22Rv1 (cell line): ENCODE data around the gene CHRDL2.
A peak's percentile ranks its signal among the peaks of the same experiment; 100 is the strongest.

ENCODE experiments used
- H3K27ac ChIP-seq: fragments of 450-650 bp; 2 replicates; pipeline ENCODE4 v1.5.1; 2017
- ZFX ChIP-seq: fragments of 450-650 bp; IDR thresholded peaks from 2 replicates; pipeline ENCODE4 v1.6.1; 2017; ENCODE audit warnings: antibody characterized with exemption, borderline replicate concordance
- TF ChIP-seq, protein P1 (sequence below): fragments of 450-650 bp; IDR thresholded peaks from 2 replicates; pipeline ENCODE4 v1.5.1; 2017; ENCODE audit warnings: mild to moderate bottlenecking

CHRDL2 gene

DNA sequence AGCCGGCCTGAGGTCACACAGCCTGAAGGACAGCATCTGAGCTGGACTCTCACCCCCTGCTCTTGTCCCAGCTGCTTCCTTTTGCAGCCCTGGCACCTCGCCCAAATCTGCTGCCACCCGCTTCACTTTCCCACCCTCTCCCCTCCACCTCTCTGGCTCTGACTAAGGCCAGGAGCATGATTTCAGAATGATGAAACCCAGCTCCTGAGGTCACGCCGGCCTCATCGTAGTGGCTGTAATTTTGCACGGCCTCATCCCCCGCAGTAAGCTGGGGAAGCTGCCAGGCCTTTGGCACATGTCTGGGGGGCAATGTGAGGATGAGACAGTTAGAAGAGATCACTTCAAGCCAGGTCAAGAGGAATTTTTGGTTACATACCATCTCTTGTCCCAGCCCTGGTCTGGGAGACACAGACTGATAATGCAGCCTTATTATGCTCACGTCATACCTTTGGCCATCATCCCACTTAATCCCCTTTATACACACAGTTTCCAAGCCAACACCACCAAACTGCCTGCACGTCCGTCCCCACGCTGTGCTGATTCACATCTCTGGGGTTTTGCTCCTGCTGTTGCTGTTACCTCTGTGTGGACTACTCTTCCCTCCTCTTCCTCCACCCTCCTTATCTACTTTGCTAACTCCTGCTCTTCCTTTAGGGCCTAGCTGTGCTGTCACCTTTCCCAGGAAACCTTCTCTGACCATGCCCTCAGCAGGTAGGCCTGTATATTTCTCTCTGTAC lies 58.1 kb downstream of the CHRDL2 start:
- no peak overlapping the region for H3K27ac ChIP-seq

DNA sequence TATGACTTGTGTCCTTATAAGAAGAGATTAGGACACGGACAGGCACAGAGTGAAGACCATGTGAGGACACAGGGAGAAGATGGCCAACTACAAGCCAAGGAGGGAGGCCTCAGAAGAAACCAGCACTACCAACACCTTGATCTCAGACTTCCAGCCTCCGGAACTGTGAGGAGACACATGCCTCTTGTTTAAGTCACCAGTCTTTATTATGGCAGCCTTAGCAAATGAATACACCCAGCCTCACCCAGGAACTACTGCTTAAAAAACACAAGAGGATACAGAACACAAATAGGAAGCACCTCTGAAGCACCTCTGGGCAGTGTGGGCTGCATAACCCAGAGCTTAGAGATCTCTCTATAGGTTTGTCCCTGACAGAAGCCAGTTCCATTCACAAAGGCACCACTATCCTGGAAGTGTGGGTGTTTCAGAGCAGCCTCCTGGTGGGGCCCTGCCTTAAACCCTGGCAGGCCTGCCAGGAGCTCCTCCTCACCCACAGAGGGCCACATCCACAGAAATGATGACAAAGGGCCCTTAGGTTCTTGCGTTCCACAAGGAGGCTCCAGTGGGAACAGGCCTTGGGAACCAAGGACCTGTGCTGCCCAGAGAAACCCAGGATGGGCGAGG lies 58.8 kb downstream of the CHRDL2 start:
- TF ChIP-seq, protein P1, sequence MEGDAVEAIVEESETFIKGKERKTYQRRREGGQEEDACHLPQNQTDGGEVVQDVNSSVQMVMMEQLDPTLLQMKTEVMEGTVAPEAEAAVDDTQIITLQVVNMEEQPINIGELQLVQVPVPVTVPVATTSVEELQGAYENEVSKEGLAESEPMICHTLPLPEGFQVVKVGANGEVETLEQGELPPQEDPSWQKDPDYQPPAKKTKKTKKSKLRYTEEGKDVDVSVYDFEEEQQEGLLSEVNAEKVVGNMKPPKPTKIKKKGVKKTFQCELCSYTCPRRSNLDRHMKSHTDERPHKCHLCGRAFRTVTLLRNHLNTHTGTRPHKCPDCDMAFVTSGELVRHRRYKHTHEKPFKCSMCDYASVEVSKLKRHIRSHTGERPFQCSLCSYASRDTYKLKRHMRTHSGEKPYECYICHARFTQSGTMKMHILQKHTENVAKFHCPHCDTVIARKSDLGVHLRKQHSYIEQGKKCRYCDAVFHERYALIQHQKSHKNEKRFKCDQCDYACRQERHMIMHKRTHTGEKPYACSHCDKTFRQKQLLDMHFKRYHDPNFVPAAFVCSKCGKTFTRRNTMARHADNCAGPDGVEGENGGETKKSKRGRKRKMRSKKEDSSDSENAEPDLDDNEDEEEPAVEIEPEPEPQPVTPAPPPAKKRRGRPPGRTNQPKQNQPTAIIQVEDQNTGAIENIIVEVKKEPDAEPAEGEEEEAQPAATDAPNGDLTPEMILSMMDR = no peak
- no peak for TF ChIP-seq ZFX
- no peak overlapping the region for H3K27ac ChIP-seq

More for the DNA sequence above, 58.1 kb downstream of the CHRDL2 start:
- TF ChIP-seq, protein P1 = no peak
- TF ChIP-seq ZFX = no peak

DNA sequence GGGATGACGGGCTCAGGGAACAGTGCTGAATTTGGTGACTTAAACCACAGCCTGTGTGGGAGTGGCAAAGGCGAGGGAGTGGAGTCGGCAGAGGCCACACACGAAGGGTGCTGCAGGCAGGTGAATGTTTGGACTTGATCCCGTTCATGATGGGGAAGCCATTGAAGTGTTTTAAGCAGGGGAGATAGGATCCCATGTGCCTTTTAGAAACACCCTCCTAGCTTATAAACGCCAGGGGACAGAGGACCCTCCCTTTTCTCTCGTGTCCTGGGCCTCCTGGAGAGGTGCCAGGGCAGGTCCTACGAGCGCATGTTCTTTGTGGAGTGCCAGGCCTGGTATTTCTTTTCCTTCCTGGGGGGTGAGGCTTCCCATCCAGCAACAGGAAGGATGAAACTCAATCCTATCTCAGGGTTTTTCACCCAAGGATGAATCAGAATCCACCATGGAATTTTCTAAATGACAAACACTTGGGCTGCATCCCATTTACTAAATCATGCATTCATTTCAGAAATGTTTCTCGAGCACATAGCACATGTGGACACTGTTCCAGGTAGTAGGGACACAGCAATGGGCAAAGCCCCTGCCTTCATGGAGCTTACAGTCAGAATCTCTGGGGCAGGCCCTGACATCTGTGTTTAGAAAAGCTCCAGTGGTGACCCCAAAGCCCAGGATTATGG lies 59.6 kb downstream of the CHRDL2 start:
- H3K27ac ChIP-seq = no peak overlapping the region
- no peak for TF ChIP-seq ZFX
- TF ChIP-seq, protein P1 = no peak

DNA sequence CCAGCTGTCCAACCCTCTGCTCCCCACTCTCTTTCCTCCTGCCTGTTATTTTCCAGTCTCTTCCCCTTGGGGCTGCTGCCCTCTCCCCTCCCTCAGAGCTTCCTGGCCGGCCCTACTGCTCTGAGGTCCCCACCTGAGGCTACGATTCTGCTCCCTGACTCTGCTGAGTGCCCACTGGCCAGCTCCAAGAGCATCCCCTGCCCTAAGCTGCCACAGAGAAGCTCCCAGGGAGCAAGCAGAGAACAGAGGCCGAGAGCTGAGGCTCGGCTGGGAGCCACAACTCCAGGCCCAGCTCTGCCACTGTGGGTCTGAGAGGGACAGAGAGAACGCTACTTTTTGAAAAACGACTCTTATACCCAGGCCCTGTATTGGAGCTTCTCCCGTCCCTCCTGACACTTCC lies 61.1 kb downstream of the CHRDL2 start:
- H3K27ac ChIP-seq = no peak overlapping the region
- TF ChIP-seq, protein P1 = no peak
- TF ChIP-seq ZFX = no peak

DNA sequence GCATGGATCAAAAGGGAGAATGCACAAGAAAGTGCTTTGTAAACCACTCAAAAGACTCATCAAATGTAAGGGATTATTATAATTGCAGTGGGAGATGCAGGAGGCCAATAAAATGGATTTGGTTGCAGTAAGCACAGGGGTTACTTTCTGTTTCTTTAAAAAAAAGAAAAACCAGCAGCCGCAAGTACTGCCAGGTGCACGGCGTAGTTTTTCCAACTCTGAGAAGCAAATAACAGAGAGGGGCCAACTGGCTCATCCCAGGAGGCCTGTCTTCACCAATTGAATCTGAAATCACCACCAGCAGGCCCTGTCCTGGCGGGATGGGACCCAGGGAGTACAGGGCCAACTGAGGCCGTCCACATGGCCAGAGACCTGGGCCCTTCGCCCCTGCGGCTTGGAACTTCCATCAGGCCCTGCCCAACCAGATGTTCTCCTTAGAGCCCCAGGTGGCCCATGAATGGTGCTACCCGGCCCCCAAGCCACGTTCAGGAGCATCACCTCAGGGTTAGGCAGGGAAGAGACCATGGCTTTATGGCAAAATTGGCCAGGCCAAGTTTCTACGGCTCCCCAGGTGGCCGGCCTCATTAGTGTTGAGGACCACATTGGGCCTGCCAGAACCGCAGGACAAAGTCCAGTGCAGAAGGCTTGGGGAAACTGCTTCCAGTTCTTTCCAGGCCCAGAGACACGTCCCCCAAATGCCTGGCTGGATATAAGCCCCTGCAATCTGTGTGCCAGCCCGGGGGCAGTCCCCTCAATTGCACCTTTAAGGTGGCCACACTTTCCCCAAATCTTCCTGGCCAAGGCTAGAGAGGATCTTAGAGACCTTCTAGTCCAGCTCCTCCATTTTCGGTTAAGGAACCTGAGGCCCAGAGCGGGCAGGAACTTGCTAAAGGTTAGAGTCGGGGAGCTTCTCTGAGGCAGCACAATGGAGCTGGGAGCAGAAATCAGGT lies 61.7 kb downstream of the CHRDL2 start:
- TF ChIP-seq, protein P1 = no peak
- TF ChIP-seq ZFX = no peak
- H3K27ac ChIP-seq = no peak overlapping the region

DNA sequence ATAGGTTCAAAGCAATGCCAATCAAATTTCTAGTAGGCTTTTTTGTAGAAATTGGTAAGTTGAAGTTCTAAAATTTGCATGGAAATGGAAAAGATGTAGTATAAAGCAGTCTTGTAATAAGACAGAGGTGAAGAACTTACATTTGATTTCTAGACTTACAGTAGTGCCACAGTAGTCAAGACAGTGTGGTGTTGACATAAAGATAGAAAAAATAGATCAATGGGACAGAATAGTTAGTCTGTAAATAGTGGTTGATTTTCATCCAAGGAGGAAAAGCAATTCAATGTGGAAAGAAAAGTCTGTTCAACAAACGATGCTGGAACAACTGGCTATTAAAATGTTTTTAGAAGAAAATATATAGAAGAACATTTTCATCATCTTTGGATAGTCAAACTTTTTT lies 67.9 kb downstream of the CHRDL2 start:
- TF ChIP-seq, protein P1 = no peak
- TF ChIP-seq ZFX = no peak
- H3K27ac ChIP-seq = peak overlapping the region; percentile 11
